Mesendoderm (in vitro differentiated cells): ENCODE data around the gene EBF3.

Experiments used
- DNase-seq: peaks from one replicate; pipeline ENCODE4 v3.0.0; 2013
- H2AK5ac ChIP-seq: 2 replicates; pipeline ENCODE4 v1.6.1; 2013; ENCODE audit warnings: low read length, inconsistent platforms
- H2BK120ac ChIP-seq: 2 replicates; pipeline ENCODE4 v1.6.1; 2013; ENCODE audit warnings: low read depth, mild to moderate bottlenecking, low read length, moderate library complexity, mixed read lengths
- H2BK15ac ChIP-seq: replicated peaks from 2 replicates; pipeline ENCODE4 v1.6.1; 2013; ENCODE audit warnings: low read depth, mild to moderate bottlenecking, moderate library complexity
- H2BK5ac ChIP-seq: 2 replicates; pipeline ENCODE4 v1.6.1; 2013; ENCODE audit warnings: low read length, inconsistent platforms
- H3K18ac ChIP-seq: 2 replicates; pipeline ENCODE4 v1.6.1; 2013; ENCODE audit warnings: mild to moderate bottlenecking, low read length, mixed read lengths
- H3K23ac ChIP-seq: one replicate; pipeline ENCODE4 v1.6.1; 2013; ENCODE audit warnings: low read length
- H3K27ac ChIP-seq: 2 replicates; pipeline ENCODE4 v1.5.1; 2013; ENCODE audit warnings: low read depth, mild to moderate bottlenecking, inconsistent platforms, low read length, moderate library complexity
- H3K27me3 ChIP-seq: 2 replicates; pipeline ENCODE4 v1.6.1; 2013; ENCODE audit warnings: low read length, control low read depth, mild to moderate bottlenecking, inconsistent platforms; ENCODE audit not compliant: insufficient read depth, poor library complexity
- H3K36me3 ChIP-seq: 2 replicates; pipeline ENCODE4 v1.6.1; 2013; ENCODE audit warnings: low read length, inconsistent platforms; ENCODE audit not compliant: control insufficient read depth, insufficient read depth
- H3K4ac ChIP-seq: one replicate; pipeline ENCODE4 v1.6.1; 2013; ENCODE audit warnings: low read depth, mild to moderate bottlenecking, low read length, moderate library complexity
- H3K4me1 ChIP-seq: 2 replicates; pipeline ENCODE4 v1.6.1; 2013; ENCODE audit warnings: low read depth, low read length, inconsistent platforms; ENCODE audit not compliant: control insufficient read depth
- H3K4me2 ChIP-seq: 2 replicates; pipeline ENCODE4 v1.6.1; 2013; ENCODE audit warnings: low read length
- H3K4me3 ChIP-seq: 2 replicates; pipeline ENCODE4 v1.5.1; 2013; ENCODE audit warnings: mild to moderate bottlenecking, low read length
- H3K56ac ChIP-seq: one replicate; pipeline ENCODE4 v1.6.1; 2013; ENCODE audit warnings: low read length
- H3K79me1 ChIP-seq: 2 replicates; pipeline ENCODE4 v1.6.1; 2013; ENCODE audit warnings: low read length, inconsistent platforms
- H3K79me2 ChIP-seq: 2 replicates; pipeline ENCODE4 v1.6.1; 2013; ENCODE audit warnings: mild to moderate bottlenecking, low read length; ENCODE audit not compliant: control insufficient read depth, insufficient read depth
- H3K9ac ChIP-seq: 2 replicates; pipeline ENCODE4 v1.6.1; 2013; ENCODE audit warnings: low read length, inconsistent platforms
- H4K5ac ChIP-seq: one replicate; pipeline ENCODE4 v1.6.1; 2013; ENCODE audit warnings: low read length
- H4K8ac ChIP-seq: one replicate; pipeline ENCODE4 v1.6.1; 2013; ENCODE audit warnings: low read depth, mild to moderate bottlenecking, control low read depth, low read length, moderate library complexity
- WGBS: extraction: QIAGEN DNeasy Blood & Tissue Kit; methylation state at CpG from one replicate; pipeline ENCODE4 v1.1.7; 2013; ENCODE audit warnings: low lambda C conversion rate, missing lambda C conversion rate; ENCODE audit not compliant: insufficient coverage; ENCODE audit errors: extremely low coverage; 5-methylcytosine and 5-hydroxymethylcytosine counted together

Gene EBF3

DNA sequence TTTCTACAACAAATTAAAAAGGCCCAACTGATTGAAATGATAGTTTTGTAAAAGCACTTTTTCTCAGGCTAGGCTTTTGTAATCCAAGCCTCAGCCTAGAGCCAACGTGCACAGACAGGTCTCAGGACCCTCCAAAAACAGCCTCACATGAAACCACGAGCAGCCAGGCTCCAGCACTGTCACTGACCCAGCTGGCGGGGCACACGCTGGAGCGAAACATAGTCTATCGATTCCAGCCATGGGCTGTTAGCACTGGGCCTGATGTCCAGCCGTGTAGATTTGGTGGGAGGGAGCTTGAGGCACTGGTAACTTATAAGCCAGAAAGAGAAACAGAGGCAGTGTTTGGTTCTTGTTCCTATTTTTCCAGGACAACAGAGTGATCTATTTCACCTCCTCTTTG is 104.5 kb downstream of the EBF3 start:
- H3K4me1 ChIP-seq = no peaks in the 10 kb centered on the region
- no peak overlapping the region for H2BK5ac ChIP-seq
- H2BK15ac ChIP-seq = no peak overlapping the region
- no peak overlapping the region for H3K56ac ChIP-seq
- WGBS = no CpG with 5 or more reads among the region's 7 CpGs
- no peak overlapping the region for H2BK120ac ChIP-seq
- no peak overlapping the region for H4K8ac ChIP-seq
- H3K9ac ChIP-seq = no peak overlapping the region
- H3K36me3 ChIP-seq = no peaks in the 10 kb centered on the region
- no peak overlapping the region for H3K18ac ChIP-seq
- H3K27me3 ChIP-seq = no peaks in the 10 kb centered on the region
- H3K27ac ChIP-seq = no peak overlapping the region
- H3K79me2 ChIP-seq = no peaks in the 10 kb centered on the region
- no peak overlapping the region for H3K4ac ChIP-seq
- H3K79me1 ChIP-seq = no peaks in the 10 kb centered on the region
- no peak overlapping the region for H3K4me2 ChIP-seq
- H4K5ac ChIP-seq = no peak overlapping the region
- H3K23ac ChIP-seq = no peak overlapping the region
- H3K4me3 ChIP-seq = no peak overlapping the region
- no peak for DNase-seq
- H2AK5ac ChIP-seq = no peak overlapping the region

DNA sequence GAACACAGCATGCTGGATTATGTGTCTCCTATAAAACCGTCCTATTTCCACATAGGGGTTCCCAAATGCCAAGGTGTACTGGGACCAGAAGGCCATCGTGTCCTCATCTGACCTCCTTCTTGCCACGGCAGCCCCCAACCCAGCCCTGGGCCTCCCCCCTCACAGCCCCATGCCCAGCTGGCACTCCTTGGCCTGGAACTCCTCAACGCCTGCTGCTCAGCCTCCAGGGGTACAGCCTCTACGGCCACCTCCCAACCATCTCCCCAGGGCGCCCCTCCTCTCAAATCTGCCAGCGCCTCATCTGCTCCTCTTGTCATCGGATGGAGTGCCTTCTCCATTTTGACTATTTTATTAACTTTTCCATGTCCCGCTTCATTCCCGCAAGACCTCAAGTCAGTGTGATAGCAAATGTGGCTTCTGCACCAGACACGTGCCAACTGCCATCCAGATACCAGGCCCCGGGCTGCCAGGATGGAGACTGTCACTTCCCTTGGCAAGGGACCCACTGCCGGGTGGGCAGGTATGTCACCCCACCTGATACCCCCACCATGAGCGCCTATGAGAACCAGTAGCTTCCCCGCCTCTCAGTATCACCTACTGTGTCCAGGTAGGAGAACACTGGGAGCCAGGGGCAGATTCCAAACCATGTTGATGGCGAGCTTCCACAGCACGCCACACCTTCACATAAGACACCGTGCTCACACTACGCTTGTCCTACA is 106.7 kb downstream of the EBF3 start:
- H3K27me3 ChIP-seq = no peaks in the 10 kb centered on the region
- H2BK15ac ChIP-seq = no peak overlapping the region
- no peak overlapping the region for H2AK5ac ChIP-seq
- no peak overlapping the region for H3K23ac ChIP-seq
- H3K4ac ChIP-seq = no peak overlapping the region
- H4K8ac ChIP-seq = no peak overlapping the region
- no CpG with 5 or more reads among the region's 19 CpGs for WGBS
- no peaks in the 10 kb centered on the region for H3K36me3 ChIP-seq
- no peaks in the 10 kb centered on the region for H3K4me1 ChIP-seq
- no peaks in the 10 kb centered on the region for H3K79me2 ChIP-seq
- H3K4me3 ChIP-seq = no peak overlapping the region
- H2BK120ac ChIP-seq = no peak overlapping the region
- H3K18ac ChIP-seq = no peak overlapping the region
- no peak overlapping the region for H3K4me2 ChIP-seq
- no peak overlapping the region for H3K9ac ChIP-seq
- no peak overlapping the region for H3K27ac ChIP-seq
- no peak for DNase-seq
- H4K5ac ChIP-seq = no peak overlapping the region
- H3K56ac ChIP-seq = no peak overlapping the region
- no peaks in the 10 kb centered on the region for H3K79me1 ChIP-seq
- H2BK5ac ChIP-seq = no peak overlapping the region

DNA sequence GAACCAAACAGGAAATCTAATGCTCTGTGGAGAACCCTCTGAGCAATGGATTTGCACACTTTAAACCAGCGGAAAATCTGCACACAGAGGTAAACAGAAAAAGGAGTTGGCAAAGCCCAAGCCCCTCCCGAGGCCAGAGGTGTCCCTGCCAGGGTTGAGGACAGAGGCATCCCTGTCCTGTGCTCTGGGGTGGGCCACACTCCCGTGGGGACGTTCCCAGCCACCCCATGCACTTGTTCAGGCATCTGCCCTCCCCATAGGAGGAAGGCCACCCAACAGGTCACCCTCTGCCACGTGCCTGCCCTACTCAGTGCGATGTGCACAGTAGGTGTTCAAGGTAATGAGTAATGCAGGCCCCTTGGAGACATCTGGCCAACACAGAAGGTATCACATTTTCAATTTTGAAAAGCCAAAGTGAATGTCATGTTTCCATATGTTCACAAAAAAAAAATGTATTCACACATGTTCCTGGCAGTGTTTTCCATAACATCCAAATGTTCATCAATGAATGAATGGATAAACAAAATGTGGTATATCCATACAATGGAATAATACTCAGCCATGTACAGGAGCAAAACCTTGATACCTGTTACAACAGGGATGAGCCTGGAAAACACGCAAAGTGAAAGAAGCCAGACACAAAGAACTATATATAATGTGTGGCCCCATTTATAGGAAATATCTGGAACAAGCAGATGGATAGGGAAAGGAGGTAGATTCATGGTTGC is 108.1 kb downstream of the EBF3 start:
- no peaks in the 10 kb centered on the region for H3K27me3 ChIP-seq
- no peak overlapping the region for H3K56ac ChIP-seq
- H3K79me2 ChIP-seq = no peaks in the 10 kb centered on the region
- H3K4me2 ChIP-seq = no peak overlapping the region
- no peak overlapping the region for H2AK5ac ChIP-seq
- no peak overlapping the region for H4K8ac ChIP-seq
- DNase-seq = no peak
- WGBS = no CpG with 5 or more reads among the region's 7 CpGs
- H2BK15ac ChIP-seq = no peak overlapping the region
- H3K27ac ChIP-seq = no peak overlapping the region
- H2BK120ac ChIP-seq = no peak overlapping the region
- H4K5ac ChIP-seq = no peak overlapping the region
- no peak overlapping the region for H3K4ac ChIP-seq
- H2BK5ac ChIP-seq = no peak overlapping the region
- H3K23ac ChIP-seq = no peak overlapping the region
- H3K18ac ChIP-seq = no peak overlapping the region
- no peak overlapping the region for H3K4me3 ChIP-seq
- H3K4me1 ChIP-seq = no peaks in the 10 kb centered on the region
- H3K9ac ChIP-seq = no peak overlapping the region
- no peaks in the 10 kb centered on the region for H3K36me3 ChIP-seq
- H3K79me1 ChIP-seq = no peaks in the 10 kb centered on the region

DNA sequence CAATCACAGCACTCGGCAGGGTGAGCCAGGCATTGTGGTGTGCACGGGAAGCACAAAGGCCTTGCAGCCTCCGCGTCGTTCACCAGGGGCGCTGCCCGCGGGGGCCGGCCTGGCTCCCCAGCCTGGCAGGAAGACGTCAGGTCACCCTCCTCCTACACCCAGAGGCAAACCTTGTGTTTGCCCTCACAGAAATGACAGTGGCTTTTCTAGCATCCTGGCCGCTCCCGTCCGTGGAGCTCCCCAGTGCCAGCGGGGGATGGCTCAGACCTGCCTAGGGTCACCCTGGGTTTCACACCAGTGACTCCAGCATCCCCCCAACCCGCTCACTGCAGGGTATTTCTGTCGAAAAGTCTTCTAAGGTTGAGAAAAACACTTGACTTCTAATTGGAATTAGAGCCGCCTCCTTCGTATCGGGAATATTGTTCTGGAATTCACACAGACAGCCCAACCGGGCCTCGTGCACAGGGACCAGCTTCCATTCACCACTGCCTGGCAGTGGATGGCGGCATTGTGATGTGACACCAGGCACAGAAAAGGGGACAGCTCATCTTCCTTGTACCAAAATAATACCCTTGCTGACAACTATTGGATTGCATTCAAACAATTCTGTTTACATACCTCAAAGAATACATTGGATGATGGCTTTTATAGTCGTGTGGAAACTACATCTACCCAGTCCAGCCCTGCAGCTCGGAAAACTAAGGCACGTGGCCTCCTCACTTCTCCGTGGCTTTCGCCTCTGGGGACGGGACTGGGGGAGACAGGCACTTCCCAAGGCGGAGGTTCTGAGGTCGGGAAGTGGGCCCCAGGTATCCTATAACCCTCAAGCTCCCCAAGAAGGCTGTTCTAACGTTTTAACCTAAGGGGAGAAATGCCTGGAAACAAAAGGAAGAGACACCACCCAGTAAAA is 109.0 kb downstream of the EBF3 start:
- WGBS = no CpG with 5 or more reads among the region's 31 CpGs

DNA sequence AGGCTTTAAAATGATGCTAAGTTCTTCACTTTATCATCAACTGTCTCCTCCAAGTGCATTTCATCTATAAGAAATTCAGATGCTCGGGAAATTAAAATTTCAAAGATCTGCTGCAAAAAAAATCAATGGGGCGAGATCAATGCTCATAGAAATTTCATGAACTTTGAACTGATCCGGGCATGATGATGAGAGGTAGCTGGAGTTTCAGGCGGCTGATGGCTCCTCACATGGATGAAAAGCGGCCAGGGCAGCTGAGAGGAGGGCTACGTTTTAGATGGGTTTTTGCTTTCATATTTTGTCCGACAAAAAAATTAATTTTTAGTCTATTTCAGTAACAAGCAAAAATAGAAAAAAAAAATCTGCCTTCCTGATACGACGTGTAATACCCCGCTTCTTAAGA is 109.9 kb downstream of the EBF3 start:
- Histone ChIP-seq H2BK120ac (no peak overlapping the region), H2BK5ac (no peak overlapping the region), H4K8ac (no peak overlapping the region), H3K23ac (no peak overlapping the region), H3K79me1 (no peaks in the 10 kb centered on the region), H3K4me3 (no peak overlapping the region), H3K27ac (no peak overlapping the region), H3K18ac (no peak overlapping the region), H3K27me3 (no peaks in the 10 kb centered on the region), H3K4me1 (no peaks in the 10 kb centered on the region), H3K4ac (no peak overlapping the region), H3K9ac (no peak overlapping the region), H3K56ac (no peak overlapping the region), H3K79me2 (no peaks in the 10 kb centered on the region), H4K5ac (no peak overlapping the region), H3K4me2 (no peak overlapping the region), H2BK15ac (no peak overlapping the region), H2AK5ac (no peak overlapping the region), H3K36me3 (no peaks in the 10 kb centered on the region)
- DNase-seq = no peak
- no CpG with 5 or more reads among the region's 10 CpGs for WGBS

More for the DNA sequence above, 109.0 kb downstream of the EBF3 start:
- no peak overlapping the region for H3K18ac ChIP-seq
- no peaks in the 10 kb centered on the region for H3K79me2 ChIP-seq
- H4K8ac ChIP-seq = no peak overlapping the region
- H3K23ac ChIP-seq = no peak overlapping the region
- H2BK5ac ChIP-seq = no peak overlapping the region
- no peaks in the 10 kb centered on the region for H3K36me3 ChIP-seq
- H3K9ac ChIP-seq = no peak overlapping the region
- no peak for DNase-seq
- H2BK120ac ChIP-seq = no peak overlapping the region
- no peak overlapping the region for H3K4me2 ChIP-seq
- no peak overlapping the region for H2AK5ac ChIP-seq
- no peak overlapping the region for H3K4ac ChIP-seq
- H2BK15ac ChIP-seq = no peak overlapping the region
- H3K79me1 ChIP-seq = no peaks in the 10 kb centered on the region
- no peak overlapping the region for H4K5ac ChIP-seq
- no peak overlapping the region for H3K27ac ChIP-seq
- H3K4me3 ChIP-seq = no peak overlapping the region
- no peak overlapping the region for H3K56ac ChIP-seq
- H3K4me1 ChIP-seq = no peaks in the 10 kb centered on the region
- no peaks in the 10 kb centered on the region for H3K27me3 ChIP-seq
